ENCODE results near the gene LYRM2.
A peak's percentile ranks its signal among the peaks of the same experiment; 100 is the strongest.
"Not testable (repeated sequence)": the region's sequence is repeated elsewhere in the genome, so short reads cannot be mapped to it uniquely, and the experiment has no call there.

Gene LYRM2

GRCh38 chr6:89644864-89645263 is 6.3 kb upstream of the LYRM2 start:
- DNase-seq: no peak

- DNase-seq: no peak
Measured at GRCh38 chr6:89643406-89643805, 4.9 kb upstream of the LYRM2 start.

- DNase-seq: no peak
Measured at GRCh38 chr6:89642956-89643355, 4.4 kb upstream of the LYRM2 start.

- DNase-seq: not testable (repeated sequence)
Measured at GRCh38 chr6:89641581-89641980, 3.0 kb upstream of the LYRM2 start.

- DNase-seq: no peak
Measured at GRCh38 chr6:89640804-89641203, 2.3 kb upstream of the LYRM2 start.

GRCh38 chr6:89637960-89638319 is 607 bp downstream of the LYRM2 start:
- DNase-seq: no peak

- DNase-seq: not testable (repeated sequence)
Measured at GRCh38 chr6:89636412-89636811, 2.1 kb downstream of the LYRM2 start.

GRCh38 chr6:89630488-89630887 is 8.1 kb downstream of the LYRM2 start:
- no peak for DNase-seq

GRCh38 chr6:89623749-89624148 is 14.8 kb downstream of the LYRM2 start:
- no peak for DNase-seq

- no peak for DNase-seq
Measured at GRCh38 chr6:89619567-89619966, 19.0 kb downstream of the LYRM2 start.

- DNase-seq: no peak
Measured at GRCh38 chr6:89618026-89618425, 20.5 kb downstream of the LYRM2 start.

GRCh38 chr6:89616531-89616930 is 22.0 kb downstream of the LYRM2 start:
- DNase-seq: no peak

GRCh38 chr6:89615882-89616281 is 22.7 kb downstream of the LYRM2 start:
- no peak for DNase-seq

GRCh38 chr6:89613790-89614189 is 24.8 kb downstream of the LYRM2 start:
- no peak for DNase-seq

- no peak for DNase-seq
Measured at GRCh38 chr6:89612121-89612520, 26.4 kb downstream of the LYRM2 start.

GRCh38 chr6:89611666-89612065 is 26.9 kb downstream of the LYRM2 start:
- DNase-seq: no peak

GRCh38 chr6:89610149-89610642 is 28.4 kb downstream of the LYRM2 start:
- peak; percentile 78 for DNase-seq

- DNase-seq: no peak
Measured at GRCh38 chr6:89605861-89606260, 32.7 kb downstream of the LYRM2 start.

GRCh38 chr6:89604653-89605052 is 33.9 kb downstream of the LYRM2 start:
- DNase-seq: no peak

- no peak for DNase-seq
Measured at GRCh38 chr6:89602166-89602565, 36.4 kb downstream of the LYRM2 start.

- DNase-seq: no peak
Measured at GRCh38 chr6:89599727-89600126, 38.8 kb downstream of the LYRM2 start.

GRCh38 chr6:89597988-89598387 is 40.6 kb downstream of the LYRM2 start:
- DNase-seq: no peak

- no peak for DNase-seq
Measured at GRCh38 chr6:89597372-89597771, 41.2 kb downstream of the LYRM2 start.

GRCh38 chr6:89596484-89596883 is 42.1 kb downstream of the LYRM2 start:
- DNase-seq: no peak

GRCh38 chr6:89596056-89596455 is 42.5 kb downstream of the LYRM2 start:
- peak; percentile 39 for DNase-seq

GRCh38 chr6:89591745-89592144 is 46.8 kb downstream of the LYRM2 start:
- no peak for DNase-seq

Measured in CD4-positive, alpha-beta T cell treated with Interleukin-17A for 1 hour (primary cell).